GM18909 (cell line): ENCODE results near the gene KIF26A.

ENCODE experiments used
- ATAC-seq: cut with Tn5 transposase; IDR thresholded peaks from one replicate; pipeline ENCODE4 v1.9.1; 2021; ENCODE audit warnings: mild to moderate bottlenecking; ENCODE audit not compliant: unreplicated experiment, poor library complexity

The KIF26A gene

GRCh38 chr14:104126753-104127152, 11.6 kb upstream of the KIF26A start:
- no peak for ATAC-seq

GRCh38 chr14:104128981-104129380, 9.4 kb upstream of the KIF26A start:
- no peak for ATAC-seq

GRCh38 chr14:104129556-104129955, 8.8 kb upstream of the KIF26A start:
- ATAC-seq, result no peak

- ATAC-seq, result no peak
Observed at GRCh38 chr14:104130974-104131651, 7.3 kb upstream of the KIF26A start.

- no peak for ATAC-seq
Observed at GRCh38 chr14:104131968-104132732, 6.2 kb upstream of the KIF26A start.

- ATAC-seq, result no peak
Observed at GRCh38 chr14:104132981-104133380, 5.4 kb upstream of the KIF26A start.

- ATAC-seq, result no peak
Observed at GRCh38 chr14:104133496-104133895, 4.9 kb upstream of the KIF26A start.

- no peak for ATAC-seq
Observed at GRCh38 chr14:104134061-104134965, 4.1 kb upstream of the KIF26A start.

GRCh38 chr14:104135121-104135903, 3.1 kb upstream of the KIF26A start:
- ATAC-seq, result no peak

- ATAC-seq, result no peak
Observed at GRCh38 chr14:104135904-104136471, 2.4 kb upstream of the KIF26A start.

- ATAC-seq, result no peak
Observed at GRCh38 chr14:104136472-104137296, 1.7 kb upstream of the KIF26A start.

- ATAC-seq, result peak; percentile 61
Observed at GRCh38 chr14:104137297-104138097, 890 bp upstream of the KIF26A start.

GRCh38 chr14:104138718-104139459, 502 bp downstream of the KIF26A start:
- ATAC-seq, result no peak

GRCh38 chr14:104139460-104140212, 1.2 kb downstream of the KIF26A start:
- no peak for ATAC-seq

GRCh38 chr14:104140213-104140462, 1.8 kb downstream of the KIF26A start:
- no peak for ATAC-seq

- no peak for ATAC-seq
Observed at GRCh38 chr14:104140463-104141331, 2.3 kb downstream of the KIF26A start.
